ENCODE results near the gene COMMD1. TPM values are rescaled to one million over a fixed set of nuclear protein-coding genes. Genes with fewer than 3 reads are reported as not detected.

COMMD1 gene
- total RNA-seq, 1 donor from 2014 or later: 26.6 TPM

DNA sequence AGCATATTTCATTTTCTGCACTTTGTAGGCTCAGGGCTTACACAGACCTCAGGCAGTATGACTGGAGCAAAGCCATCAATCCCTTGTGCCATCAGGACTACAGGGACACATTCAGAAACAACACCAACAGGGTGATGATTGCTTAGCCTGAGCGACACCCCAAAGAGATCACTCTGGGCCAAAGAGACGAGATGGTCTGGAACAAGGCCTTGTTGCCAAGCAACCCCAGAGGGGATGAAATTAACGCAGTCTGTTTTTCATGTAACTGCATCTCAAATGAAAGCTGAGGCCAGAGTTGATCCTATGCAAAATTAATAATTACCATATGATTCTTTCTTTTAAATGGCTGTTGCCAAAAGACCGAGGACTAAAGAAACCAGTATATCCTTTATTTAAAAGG lies 270.3 kb downstream of the COMMD1 start:
- no peak for DNase-seq
- intact Hi-C loops (cut with DNase I): no loop called here

GRCh38 chr2:62176801-62177200 lies 271.3 kb downstream of the COMMD1 start:
- DNase-seq (no peak), ATAC-seq (no peak)
- TF ChIP-seq, protein P1, sequence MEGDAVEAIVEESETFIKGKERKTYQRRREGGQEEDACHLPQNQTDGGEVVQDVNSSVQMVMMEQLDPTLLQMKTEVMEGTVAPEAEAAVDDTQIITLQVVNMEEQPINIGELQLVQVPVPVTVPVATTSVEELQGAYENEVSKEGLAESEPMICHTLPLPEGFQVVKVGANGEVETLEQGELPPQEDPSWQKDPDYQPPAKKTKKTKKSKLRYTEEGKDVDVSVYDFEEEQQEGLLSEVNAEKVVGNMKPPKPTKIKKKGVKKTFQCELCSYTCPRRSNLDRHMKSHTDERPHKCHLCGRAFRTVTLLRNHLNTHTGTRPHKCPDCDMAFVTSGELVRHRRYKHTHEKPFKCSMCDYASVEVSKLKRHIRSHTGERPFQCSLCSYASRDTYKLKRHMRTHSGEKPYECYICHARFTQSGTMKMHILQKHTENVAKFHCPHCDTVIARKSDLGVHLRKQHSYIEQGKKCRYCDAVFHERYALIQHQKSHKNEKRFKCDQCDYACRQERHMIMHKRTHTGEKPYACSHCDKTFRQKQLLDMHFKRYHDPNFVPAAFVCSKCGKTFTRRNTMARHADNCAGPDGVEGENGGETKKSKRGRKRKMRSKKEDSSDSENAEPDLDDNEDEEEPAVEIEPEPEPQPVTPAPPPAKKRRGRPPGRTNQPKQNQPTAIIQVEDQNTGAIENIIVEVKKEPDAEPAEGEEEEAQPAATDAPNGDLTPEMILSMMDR (IDR thresholded peaks at IDR 0.05): no peak
- no peaks in the 10 kb centered on the region for H3K36me3 ChIP-seq
- intact Hi-C loops (cut with DNase I): no loop called here
- H3K4me3 ChIP-seq: no peak overlapping the region
- H3K4me1 ChIP-seq: peaks cover 14% of the 10 kb centered on the region
- no peak overlapping the region for H3K27ac ChIP-seq
- no peaks in the 10 kb centered on the region for H3K27me3 ChIP-seq (ENCODE audit: low read depth)
- no peaks in the 10 kb centered on the region for H3K9me3 ChIP-seq

More for the DNA sequence above, 270.3 kb downstream of the COMMD1 start:
- no peak for ATAC-seq
- Histone ChIP-seq H3K27me3 (ENCODE audit: low read depth) (no peaks in the 10 kb centered on the region), H3K36me3 (no peaks in the 10 kb centered on the region), H3K9me3 (no peaks in the 10 kb centered on the region), H3K4me1 (peaks cover 14% of the 10 kb centered on the region), H3K27ac (no peak overlapping the region), H3K4me3 (no peak overlapping the region)
- TF ChIP-seq, protein P1 (IDR thresholded peaks at IDR 0.05): no peak

GRCh38 chr2:62177392-62178049 lies 272.0 kb downstream of the COMMD1 start:
- H3K4me1 ChIP-seq: peaks cover 14% of the 10 kb centered on the region
- no peaks in the 10 kb centered on the region for H3K36me3 ChIP-seq
- DNase-seq (no peak), ATAC-seq (no peak)
- no peak overlapping the region for H3K4me3 ChIP-seq
- TF ChIP-seq, protein P1 (IDR thresholded peaks at IDR 0.05): no peak
- intact Hi-C loops (cut with DNase I): no loop called here
- H3K9me3 ChIP-seq: no peaks in the 10 kb centered on the region
- no peak overlapping the region for H3K27ac ChIP-seq
- H3K27me3 ChIP-seq (ENCODE audit: low read depth): no peaks in the 10 kb centered on the region

GRCh38 chr2:62178741-62179271 lies 273.3 kb downstream of the COMMD1 start:
- Histone ChIP-seq H3K4me1 (peaks cover 14% of the 10 kb centered on the region), H3K36me3 (no peaks in the 10 kb centered on the region), H3K27me3 (ENCODE audit: low read depth) (no peaks in the 10 kb centered on the region), H3K27ac (peak overlapping the region; percentile 59), H3K9me3 (no peaks in the 10 kb centered on the region), H3K4me3 (no peak overlapping the region)
- peak; percentile 89 for ATAC-seq
- DNase-seq: peak; percentile 67
- intact Hi-C loops (cut with DNase I): no loop called here
- TF ChIP-seq, protein P1 (IDR thresholded peaks at IDR 0.05): no peak

DNA sequence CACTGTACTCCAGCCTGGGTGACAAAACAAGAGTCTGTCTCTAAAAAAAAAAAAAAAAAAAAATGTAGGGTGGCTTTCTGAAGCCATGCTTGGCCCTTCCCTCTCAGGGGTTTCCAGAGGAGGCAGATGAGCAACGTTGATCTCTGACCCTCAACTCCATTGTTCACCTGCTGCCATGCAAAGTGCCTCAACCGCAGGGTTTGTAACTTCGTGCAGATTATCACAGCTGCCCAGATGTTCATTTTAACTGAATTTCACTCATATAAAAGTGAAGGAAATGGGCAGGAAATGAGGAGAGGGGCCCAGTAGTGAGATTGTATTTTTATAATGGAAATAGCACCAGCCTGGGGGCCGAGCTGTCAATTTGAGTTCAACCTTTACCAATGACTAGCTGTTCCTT lies 275.5 kb downstream of the COMMD1 start:
- ATAC-seq (no peak), DNase-seq (no peak)
- TF ChIP-seq, protein P1 (IDR thresholded peaks at IDR 0.05): no peak
- intact Hi-C loops (cut with DNase I): no loop called here
- Histone ChIP-seq H3K4me3 (no peak overlapping the region), H3K4me1 (peaks cover 14% of the 10 kb centered on the region), H3K9me3 (no peaks in the 10 kb centered on the region), H3K27ac (no peak overlapping the region), H3K27me3 (ENCODE audit: low read depth) (no peaks in the 10 kb centered on the region), H3K36me3 (no peaks in the 10 kb centered on the region)
